Stimulated activated CD4-positive, alpha-beta T cell treated with anti-CD3 and anti-CD28 coated beads, Interleukin-15, amount 100 ng/mL, for 1 hour (primary cell): ENCODE results near the gene IGDCC3.

Source experiments
- DNase-seq, 2 donors: peaks; one replicate each; pipeline ENCODE4 v3.0.0-alpha.2; 2020; ENCODE audit warnings: low read depth in 1 of 2, low spot score in 1 of 2

IGDCC3 gene

GRCh38 chr15:65329288-65329983, 48.4 kb downstream of the IGDCC3 start:
- DNase-seq = no peak

DNA sequence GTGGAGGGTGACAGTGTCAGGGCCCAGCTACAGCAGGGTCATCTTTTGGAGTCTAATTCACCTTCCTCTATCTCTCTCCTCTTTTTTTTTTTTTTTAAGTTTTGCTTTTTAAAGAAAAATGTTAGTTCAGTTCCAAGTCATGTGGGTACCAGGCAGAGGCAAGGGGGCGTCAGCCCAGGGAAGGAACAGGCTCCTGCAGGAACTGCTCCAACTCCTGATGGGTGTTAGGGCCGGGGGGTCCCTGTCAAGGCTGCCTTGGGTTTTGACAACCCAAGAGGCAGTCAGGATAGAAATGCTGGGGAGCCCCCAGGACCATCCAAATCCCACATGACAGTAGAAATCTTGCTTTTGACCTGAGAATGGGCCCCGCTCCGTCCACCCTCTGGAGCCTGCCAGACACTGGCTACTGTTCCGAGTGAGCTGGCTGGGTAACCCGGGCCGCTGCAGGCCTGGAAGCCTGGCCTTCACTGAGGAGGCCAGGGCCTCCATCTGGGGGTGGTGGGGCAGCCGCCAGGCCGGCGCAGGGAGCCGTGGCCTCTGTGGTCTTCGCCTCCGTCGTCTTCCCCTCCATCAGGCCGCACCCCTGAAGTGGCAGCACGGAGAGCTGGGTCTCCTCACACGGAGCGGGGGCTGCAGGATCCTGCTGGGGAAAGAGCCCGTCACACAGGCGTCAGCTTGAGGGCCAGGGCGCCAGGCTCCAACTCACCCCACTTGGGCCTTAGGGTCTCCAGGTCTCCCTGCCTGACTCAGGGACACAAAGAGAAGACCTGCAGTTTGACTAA, 49.1 kb downstream of the IGDCC3 start:
- no peak for DNase-seq

DNA sequence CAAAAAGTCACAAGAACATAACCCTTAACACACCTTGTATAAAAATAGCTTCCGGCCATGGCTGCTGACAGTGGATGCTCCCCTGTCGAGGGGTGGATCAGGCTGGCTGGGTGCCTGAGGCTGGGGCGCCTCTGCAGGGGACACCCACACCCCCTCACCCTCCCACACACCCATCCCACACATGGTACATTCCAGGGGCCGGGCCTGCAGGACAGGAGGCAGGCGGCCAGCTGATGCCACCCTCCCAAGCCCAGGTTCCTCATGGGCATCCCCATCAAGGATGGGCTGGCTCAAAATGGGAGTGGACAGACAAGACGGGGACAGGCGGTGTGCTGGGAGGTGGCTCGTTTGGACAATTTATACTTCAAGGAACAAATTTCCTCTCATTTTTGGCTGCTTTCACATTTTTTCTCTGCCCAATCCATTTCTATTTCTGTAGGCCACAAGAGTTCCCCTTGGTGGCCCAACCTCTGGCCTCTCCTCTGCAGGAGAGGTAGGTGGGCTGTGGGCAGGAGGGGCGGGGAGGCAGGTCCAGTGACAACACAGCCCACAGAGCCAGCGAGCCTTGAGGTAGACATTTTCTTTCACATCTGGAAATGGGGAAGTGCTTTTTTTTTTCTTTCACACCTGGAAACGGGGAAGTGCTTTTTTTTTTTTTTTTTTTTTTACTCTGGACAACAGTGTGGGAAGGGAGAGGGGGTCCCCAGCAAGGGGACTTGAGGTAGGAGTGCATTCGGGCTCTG, 50.0 kb downstream of the IGDCC3 start:
- no peak for DNase-seq

- DNase-seq = no peak
Observed at GRCh38 chr15:65326818-65327217, 51.0 kb downstream of the IGDCC3 start.

- DNase-seq = no peak
Observed at GRCh38 chr15:65326117-65326526, 51.7 kb downstream of the IGDCC3 start.

DNA sequence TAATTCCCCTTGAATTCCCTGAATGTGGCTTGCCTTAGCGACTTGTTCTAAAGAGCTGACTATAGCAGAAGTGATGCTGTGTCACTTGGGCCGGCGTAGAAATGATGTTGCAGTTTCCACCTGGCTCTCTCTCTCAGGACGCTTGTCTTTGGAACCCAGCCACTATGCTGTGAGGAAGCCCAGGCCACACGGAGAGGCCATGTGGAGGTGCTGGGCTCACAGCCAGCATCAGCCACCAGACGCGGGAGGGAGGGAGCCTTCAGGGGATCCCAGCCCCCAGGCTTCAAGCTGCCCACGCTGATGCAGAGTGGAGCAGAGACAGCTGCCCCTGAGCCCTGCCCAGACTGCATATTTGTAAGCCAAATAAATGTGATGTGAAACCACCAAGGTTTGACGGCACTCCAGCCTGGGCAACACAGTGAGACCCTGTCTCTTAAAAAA, 54.7 kb downstream of the IGDCC3 start:
- DNase-seq = no peak

DNA sequence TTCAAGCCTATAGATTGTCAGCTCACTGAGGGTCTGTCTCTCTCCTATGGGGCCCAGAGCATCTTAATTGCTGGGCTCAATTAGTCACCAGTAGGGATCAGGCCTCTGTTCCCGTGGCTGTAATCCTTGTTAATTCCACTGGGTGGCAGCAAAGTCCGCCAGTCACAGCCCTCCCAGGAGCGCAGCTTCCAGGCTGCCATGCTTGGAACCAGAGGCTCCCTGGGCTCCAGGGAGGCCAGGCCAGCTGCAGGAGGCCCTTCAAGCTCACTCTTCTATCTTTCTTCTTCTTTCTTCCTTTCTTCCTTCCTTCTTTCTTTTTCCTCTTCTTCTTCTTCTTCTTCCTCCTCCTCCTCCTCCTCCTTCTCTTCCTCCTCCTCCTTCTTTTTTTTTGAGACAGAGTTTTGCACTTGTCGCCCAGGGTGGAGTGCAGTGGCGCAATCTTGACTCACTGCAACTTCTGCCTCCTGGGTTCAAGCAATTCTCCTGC, 58.9 kb downstream of the IGDCC3 start:
- peak; percentile 41 to 57 for DNase-seq

GRCh38 chr15:65312400-65312916, 65.3 kb downstream of the IGDCC3 start:
- no peak for DNase-seq

DNA sequence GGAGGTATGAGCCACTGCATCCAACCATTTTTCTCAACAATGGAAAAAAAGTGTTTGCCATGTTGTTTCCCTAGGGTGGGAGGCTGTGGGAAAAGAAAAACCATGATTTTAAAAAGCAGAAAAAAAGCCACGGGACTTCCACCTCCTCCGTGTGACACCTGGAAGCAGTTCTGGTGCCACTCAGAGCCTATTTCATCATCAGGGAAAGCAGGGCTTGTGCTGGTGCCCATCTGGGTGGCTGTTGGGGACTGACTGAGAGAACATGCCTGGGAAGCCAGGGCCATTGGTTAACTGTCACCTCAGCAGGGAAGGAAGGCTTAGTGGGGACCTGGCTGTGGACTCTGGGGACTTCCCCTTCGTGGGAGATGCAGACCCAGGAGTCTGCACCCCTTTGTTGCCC, 66.0 kb downstream of the IGDCC3 start:
- no peak for DNase-seq

GRCh38 chr15:65310431-65311137, 67.2 kb downstream of the IGDCC3 start:
- DNase-seq = no peak

GRCh38 chr15:65309882-65310418, 67.9 kb downstream of the IGDCC3 start:
- DNase-seq = no peak

DNA sequence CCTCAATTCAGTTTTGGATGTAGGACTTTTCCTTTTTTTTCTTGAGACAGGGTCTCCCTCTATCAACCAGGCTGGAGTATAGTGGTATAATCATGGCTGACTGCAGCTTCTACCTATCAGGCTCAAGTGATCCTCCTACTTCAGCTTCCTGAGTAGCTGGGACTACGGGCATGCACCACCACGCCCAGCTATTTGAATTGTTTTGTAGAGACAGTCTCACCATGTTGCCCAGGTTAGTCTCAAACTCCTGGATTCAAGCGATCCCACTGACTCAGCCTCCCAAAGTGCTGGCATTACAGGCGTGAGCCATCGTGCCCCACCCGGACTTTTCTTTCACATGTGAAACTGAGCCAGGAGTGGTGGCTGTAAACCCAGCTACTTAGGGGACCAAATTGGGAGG, 69.8 kb downstream of the IGDCC3 start:
- no peak for DNase-seq

GRCh38 chr15:65306551-65306950, 71.3 kb downstream of the IGDCC3 start:
- no peak for DNase-seq

DNA sequence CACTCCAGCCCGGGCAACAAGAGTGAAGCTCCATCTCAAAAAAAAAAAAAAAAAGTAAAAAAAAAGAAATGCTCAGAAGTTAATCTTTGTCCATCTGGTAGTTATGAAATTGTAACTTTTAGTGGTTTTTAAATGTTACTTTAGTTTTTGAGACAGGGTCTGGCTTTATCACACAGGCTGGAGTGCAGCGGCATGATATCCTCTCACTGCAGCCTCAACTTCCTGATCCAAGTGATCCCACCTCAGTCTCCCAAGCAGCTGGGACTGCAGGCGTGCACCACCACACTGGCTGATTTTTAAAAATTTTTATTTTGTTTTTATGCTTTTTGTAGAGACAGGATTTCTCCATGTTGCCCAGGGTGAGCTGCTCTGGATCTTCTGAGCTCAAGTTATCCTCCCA, 72.0 kb downstream of the IGDCC3 start:
- DNase-seq = no peak

- DNase-seq = no peak
Observed at GRCh38 chr15:65305150-65305758, 72.5 kb downstream of the IGDCC3 start.

DNA sequence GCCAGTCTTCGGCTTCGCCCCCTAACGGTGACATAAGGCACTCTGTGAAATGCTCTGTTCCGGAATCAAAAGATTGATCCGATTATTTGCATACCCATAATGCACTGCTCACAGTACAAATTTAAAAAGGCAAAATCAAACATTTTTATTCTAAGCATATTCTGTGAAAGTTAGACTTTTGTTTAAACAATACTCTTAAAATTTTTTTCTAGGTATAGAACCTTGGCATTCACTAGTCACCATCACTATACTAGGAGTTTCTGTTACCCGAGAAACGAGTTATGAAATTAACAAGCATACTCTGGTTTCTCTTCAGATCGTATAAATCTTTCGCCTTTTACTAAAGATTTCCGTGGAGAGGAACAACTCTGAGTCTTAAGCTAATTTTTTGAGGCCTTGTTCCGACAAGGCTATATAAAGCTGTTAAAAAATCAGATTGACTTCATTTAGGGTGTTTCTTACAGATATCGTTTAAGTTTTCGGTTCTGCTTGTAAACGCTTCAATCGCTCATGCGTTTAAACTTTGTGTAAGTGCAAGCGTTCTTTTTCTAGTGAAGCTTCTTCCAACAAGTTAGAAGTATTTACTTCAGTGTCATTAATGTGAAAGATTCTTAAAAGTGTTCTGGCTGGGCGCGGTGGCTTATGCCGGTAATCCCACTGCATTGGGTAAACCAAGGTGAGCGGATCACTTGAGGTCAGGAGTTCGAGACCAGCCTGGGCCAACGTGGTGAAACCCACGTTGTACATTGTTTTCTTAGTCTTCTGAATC, 73.2 kb downstream of the IGDCC3 start, which contains the start of gene RNU5B-1:
Gene RNU5B-1 (plus strand): TSS at position 297 of the 769 bp plus-strand sequence.
- DNase-seq = peak; percentile 54 to 63

- no peak for DNase-seq
Observed at GRCh38 chr15:65303687-65304380, 74.0 kb downstream of the IGDCC3 start.

DNA sequence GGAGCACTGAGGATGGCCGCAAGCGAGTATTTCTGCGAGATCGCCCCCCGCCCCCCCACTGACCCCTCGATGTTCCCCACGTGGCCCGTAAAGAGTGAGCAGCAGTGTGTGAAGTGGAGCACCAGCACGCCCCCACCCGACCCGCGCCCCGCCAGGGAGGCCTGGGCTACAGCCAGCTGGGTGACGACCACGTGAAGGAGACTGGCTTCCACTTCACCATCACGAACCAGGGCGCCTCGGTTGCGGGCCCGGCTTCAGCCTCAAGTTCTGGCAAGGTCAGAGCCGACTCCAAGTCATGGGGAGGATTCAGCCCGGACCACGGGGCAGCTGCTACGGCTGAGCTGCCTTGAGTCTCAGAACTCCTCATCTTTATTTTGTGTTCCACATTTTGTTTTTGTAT, 75.7 kb downstream of the IGDCC3 start:
- no peak for DNase-seq
